DOHH2 (cell line): Measurements from ENCODE around the gene SETDB1.

Experiments
- H3F3A ChIP-seq: fragments of 200-600 bp; sonication (generic), shearing (Covaris generic); 2 replicates; pipeline ENCODE4 v1.6.0; 2016; ENCODE audit warnings: antibody characterized with exemption, mild to moderate bottlenecking; ENCODE audit not compliant: control insufficient read depth, insufficient read depth
- H3K27ac ChIP-seq: fragments of 200-600 bp; sonication (generic); 2 replicates; pipeline ENCODE4 v1.5.1; 2014; ENCODE audit warnings: low read depth, mild to moderate bottlenecking, low read length, moderate library complexity
- H3K27me3 ChIP-seq: fragments of 200-600 bp; sonication (generic); 2 replicates; pipeline ENCODE4 v1.6.1; 2014; ENCODE audit warnings: mild to moderate bottlenecking, low read length, mixed read lengths; ENCODE audit not compliant: control insufficient read depth
- H3K36me3 ChIP-seq: fragments of 200-600 bp; sonication (generic); 2 replicates; pipeline ENCODE4 v1.6.1; 2014; ENCODE audit warnings: mild to moderate bottlenecking, low read length, moderate library complexity, mixed read lengths; ENCODE audit not compliant: control insufficient read depth
- H3K4me1 ChIP-seq: fragments of 200-600 bp; sonication (generic); 2 replicates; pipeline ENCODE4 v1.6.1; 2014; ENCODE audit warnings: mild to moderate bottlenecking, low read length, mixed read lengths; ENCODE audit not compliant: control insufficient read depth
- H3K4me2 ChIP-seq: fragments of 200-600 bp; sonication (generic); 2 replicates; pipeline ENCODE4 v1.6.0; 2014; ENCODE audit warnings: mild to moderate bottlenecking, low read length, moderate library complexity
- H3K4me3 ChIP-seq: fragments of 200-600 bp; sonication (generic); 2 replicates; pipeline ENCODE4 v1.5.1; 2014; ENCODE audit warnings: mild to moderate bottlenecking, low read length, mixed read lengths
- H3K79me2 ChIP-seq: fragments of 200-600 bp; sonication (generic); 2 replicates; pipeline ENCODE4 v1.6.1; 2014; ENCODE audit warnings: mild to moderate bottlenecking, low read length, mixed read lengths; ENCODE audit not compliant: control insufficient read depth
- H3K9me2 ChIP-seq: fragments of 200-600 bp; sonication (generic); replicated peaks from 2 replicates; pipeline ENCODE4 v1.6.1; 2014; ENCODE audit warnings: mild to moderate bottlenecking, low read length, mixed read lengths; ENCODE audit not compliant: control insufficient read depth
- H3K9me3 ChIP-seq: fragments of 200-600 bp; sonication (generic); 2 replicates; pipeline ENCODE4 v1.6.1; 2014; ENCODE audit warnings: antibody characterized with exemption, low read length, mixed read lengths; ENCODE audit not compliant: control insufficient read depth, insufficient read depth
- H4K20me1 ChIP-seq: fragments of 200-600 bp; sonication (generic); 2 replicates; pipeline ENCODE4 v1.6.0; 2014; ENCODE audit warnings: low read depth, mild to moderate bottlenecking, antibody characterized with exemption, low read length, moderate library complexity; ENCODE audit not compliant: control insufficient read depth, insufficient read depth
- CTCF ChIP-seq: fragments of 200-600 bp; sonication (generic); IDR thresholded peaks from one replicate; pipeline ENCODE4 v1.5.1; 2014; ENCODE audit warnings: antibody characterized with exemption, mild to moderate bottlenecking, low read depth, low read length; ENCODE audit not compliant: poor library complexity, severe bottlenecking
- EZH2phosphoT487 ChIP-seq: fragments of 200-600 bp; sonication (generic); IDR thresholded peaks from 2 replicates; pipeline ENCODE4 v1.6.1; 2017; ENCODE audit warnings: borderline replicate concordance, mild to moderate bottlenecking, antibody characterized with exemption, low read length, moderate library complexity, mixed read lengths

The SETDB1 gene

GRCh38 chr1:151011154-151011850 is 85.1 kb downstream of the SETDB1 start:
- 0 out of 2 replicates have a peak, but pooled peaks cover 3% of the 10 kb centered on the region for H3K36me3 ChIP-seq

GRCh38 chr1:151012684-151013471 is 86.7 kb downstream of the SETDB1 start:
- H3K79me2 ChIP-seq: peaks cover 24% of the 10 kb centered on the region
- H3F3A ChIP-seq: peaks cover under 1% of the 10 kb centered on the region
- H3K9me2 ChIP-seq: no peaks in the 10 kb centered on the region
- peaks cover 12% of the 10 kb centered on the region for H3K4me1 ChIP-seq
- no peaks in the 10 kb centered on the region for H3K27me3 ChIP-seq
- peaks cover 3% of the 10 kb centered on the region; the same call in 1 of the 2 replicates for H3K36me3 ChIP-seq
- no peak overlapping the region for H3K27ac ChIP-seq
- no peaks in the 10 kb centered on the region for H3K9me3 ChIP-seq
- TF ChIP-seq CTCF: no peak
- no peak for TF ChIP-seq EZH2phosphoT487
- no peak overlapping the region for H3K4me2 ChIP-seq
- no peaks in the 10 kb centered on the region for H4K20me1 ChIP-seq
- no peak overlapping the region for H3K4me3 ChIP-seq

More at GRCh38 chr1:151011154-151011850, 85.1 kb downstream of the SETDB1 start:
- Histone ChIP-seq H3K27ac (no peak overlapping the region), H3K9me3 (no peaks in the 10 kb centered on the region), H4K20me1 (no peaks in the 10 kb centered on the region), H3K4me2 (no peak overlapping the region), H3K79me2 (peaks cover 24% of the 10 kb centered on the region), H3K4me3 (no peak overlapping the region), H3K4me1 (peaks cover 28% of the 10 kb centered on the region), H3K9me2 (no peaks in the 10 kb centered on the region), H3K27me3 (no peaks in the 10 kb centered on the region), H3F3A (peaks cover 6% of the 10 kb centered on the region)
- TF ChIP-seq CTCF: no peak
- no peak for TF ChIP-seq EZH2phosphoT487

GRCh38 chr1:151013518-151013917 is 87.4 kb downstream of the SETDB1 start:
- Histone ChIP-seq H3K4me2 (no peak overlapping the region), H3K4me1 (peaks cover 10% of the 10 kb centered on the region), H3K9me3 (no peaks in the 10 kb centered on the region), H3K36me3 (peaks cover 6% of the 10 kb centered on the region), H4K20me1 (no peaks in the 10 kb centered on the region), H3K4me3 (no peak overlapping the region), H3F3A (no peaks in the 10 kb centered on the region; the same call in 1 of the 2 replicates), H3K27me3 (no peaks in the 10 kb centered on the region), H3K27ac (no peak overlapping the region), H3K79me2 (peaks cover 22% of the 10 kb centered on the region), H3K9me2 (no peaks in the 10 kb centered on the region)
- no peak for TF ChIP-seq EZH2phosphoT487
- TF ChIP-seq CTCF: no peak
